ENCODE data around the gene ARID5A. TPM values are rescaled to one million over a fixed set of nuclear protein-coding genes. Genes with fewer than 3 reads are reported as not detected.
A peak's percentile ranks its signal among the peaks of the same experiment; 100 is the strongest.

ARID5A gene
- total RNA-seq, 2 experiments from 2014 or later = 47.2 to 50.5 TPM

GRCh38 chr2:96509847-96510230 lies 26.7 kb upstream of the ARID5A start:
- POLR2A ChIA-PET = interaction anchor here (0.6 kb wide), 1 partner anchor 190 kb away, joined by 3 read pairs; no protein-coding TSS in a partner anchor
- Mint-ChIP-seq H3K27ac (no peak overlapping the region), H3K9me3 (peaks cover 2% of the 10 kb centered on the region), H3K4me1 (peaks cover 26% of the 10 kb centered on the region), H3K4me3 (no peak overlapping the region), H3K27me3 (peaks cover 13% of the 10 kb centered on the region), H3K36me3 (ENCODE audit: low read depth) (no peaks in the 10 kb centered on the region)
- no peak for DNase-seq
- CTCF ChIA-PET = interaction anchor here (1.1 to 6.4 kb wide), 16 partner anchors 9 to 264 kb away, joined by 3 to 57 read pairs (median 4); partner anchors contain the start of gene NCAPH

- DNase-seq = no peak
These were observed 25.5 kb upstream of the ARID5A start for GRCh38 chr2:96510931-96511595.

GRCh38 chr2:96511851-96512250 lies 24.7 kb upstream of the ARID5A start:
- peaks cover 22% of the 10 kb centered on the region for H3K4me1 Mint-ChIP-seq
- CTCF ChIA-PET = interaction anchor here (6.4 kb wide), 1 partner anchor 105 kb away, joined by 57 read pairs; no protein-coding TSS in a partner anchor
- peaks cover 14% of the 10 kb centered on the region for H3K27me3 Mint-ChIP-seq
- no peak for DNase-seq
- no peak overlapping the region for H3K4me3 Mint-ChIP-seq
- H3K27ac Mint-ChIP-seq = no peak overlapping the region
- H3K9me3 Mint-ChIP-seq = peaks cover 14% of the 10 kb centered on the region
- POLR2A ChIA-PET = no interaction called here
- peaks cover 2% of the 10 kb centered on the region for H3K36me3 Mint-ChIP-seq (ENCODE audit: low read depth)

More at GRCh38 chr2:96510931-96511595, 25.5 kb upstream of the ARID5A start:
- ChIA-PET POLR2A (no interaction called here), CTCF (interaction anchor here (1.0 to 6.4 kb wide), 10 partner anchors 14 to 108 kb away, joined by 3 to 57 read pairs (median 6); no protein-coding TSS in a partner anchor)
- Mint-ChIP-seq H3K9me3 (peaks cover 10% of the 10 kb centered on the region), H3K4me1 (peaks cover 22% of the 10 kb centered on the region), H3K27me3 (peaks cover 14% of the 10 kb centered on the region), H3K4me3 (no peak overlapping the region), H3K36me3 (ENCODE audit: low read depth) (no peaks in the 10 kb centered on the region), H3K27ac (no peak overlapping the region)

GRCh38 chr2:96512341-96512740 lies 24.2 kb upstream of the ARID5A start:
- CTCF ChIA-PET = interaction anchor here (0.7 to 6.4 kb wide), 6 partner anchors 11 to 401 kb away, joined by 3 to 57 read pairs (median 4); no protein-coding TSS in a partner anchor
- Mint-ChIP-seq H3K27ac (no peak overlapping the region), H3K9me3 (peaks cover 19% of the 10 kb centered on the region), H3K36me3 (ENCODE audit: low read depth) (peaks cover 6% of the 10 kb centered on the region), H3K4me3 (no peak overlapping the region), H3K27me3 (peaks cover 14% of the 10 kb centered on the region), H3K4me1 (peaks cover 19% of the 10 kb centered on the region)
- DNase-seq = no peak
- POLR2A ChIA-PET = no interaction called here

GRCh38 chr2:96514521-96514920 lies 22.0 kb upstream of the ARID5A start:
- Mint-ChIP-seq H3K4me1 (peaks cover 2% of the 10 kb centered on the region), H3K4me3 (no peak overlapping the region), H3K36me3 (ENCODE audit: low read depth) (peaks cover 11% of the 10 kb centered on the region), H3K27me3 (peaks cover 14% of the 10 kb centered on the region), H3K27ac (no peak overlapping the region), H3K9me3 (peaks cover 30% of the 10 kb centered on the region)
- DNase-seq = no peak
- ChIA-PET CTCF (interaction anchor here (2.0 kb wide), 1 partner anchor 14 kb away, joined by 7 read pairs; no protein-coding TSS in a partner anchor), POLR2A (no interaction called here)

GRCh38 chr2:96517079-96517478 lies 19.5 kb upstream of the ARID5A start:
- peaks cover 11% of the 10 kb centered on the region for H3K36me3 Mint-ChIP-seq (ENCODE audit: low read depth)
- no peak overlapping the region for H3K4me3 Mint-ChIP-seq
- peaks cover 30% of the 10 kb centered on the region for H3K9me3 Mint-ChIP-seq
- ChIA-PET CTCF (interaction anchor here (0.8 to 3.1 kb wide), 2 partner anchors 9 to 37 kb away, joined by 3 to 11 read pairs; no protein-coding TSS in a partner anchor), POLR2A (no interaction called here)
- peaks cover 12% of the 10 kb centered on the region for H3K4me1 Mint-ChIP-seq
- H3K27me3 Mint-ChIP-seq = peaks cover 4% of the 10 kb centered on the region
- no peak overlapping the region for H3K27ac Mint-ChIP-seq
- no peak for DNase-seq

GRCh38 chr2:96520231-96520630 lies 16.3 kb upstream of the ARID5A start:
- Mint-ChIP-seq H3K4me1 (peaks cover 42% of the 10 kb centered on the region), H3K36me3 (ENCODE audit: low read depth) (peaks cover 11% of the 10 kb centered on the region), H3K9me3 (peaks cover 24% of the 10 kb centered on the region), H3K27me3 (no peaks in the 10 kb centered on the region), H3K27ac (no peak overlapping the region), H3K4me3 (no peak overlapping the region)
- no peak for DNase-seq
- CTCF ChIA-PET = interaction anchor here (1.0 to 1.8 kb wide), 2 partner anchors 19 to 113 kb away, joined by 3 to 5 read pairs; no protein-coding TSS in a partner anchor
- POLR2A ChIA-PET = interaction anchor here (0.7 kb wide), 1 partner anchor 76 kb away, joined by 7 read pairs; no protein-coding TSS in a partner anchor

- Mint-ChIP-seq H3K4me3 (no peak overlapping the region), H3K36me3 (ENCODE audit: low read depth) (peaks cover 11% of the 10 kb centered on the region), H3K27ac (no peak overlapping the region), H3K9me3 (peaks cover 23% of the 10 kb centered on the region), H3K27me3 (no peaks in the 10 kb centered on the region), H3K4me1 (peaks cover 47% of the 10 kb centered on the region)
- no peak for DNase-seq
- CTCF ChIA-PET = interaction anchor here (1.0 to 1.8 kb wide), 3 partner anchors 16 to 113 kb away, joined by 3 to 5 read pairs (median 5); partner anchors contain the start of gene ARID5A
- POLR2A ChIA-PET = no interaction called here
These were observed 15.9 kb upstream of the ARID5A start for GRCh38 chr2:96520697-96521096.

- Mint-ChIP-seq H3K9me3 (peaks cover 18% of the 10 kb centered on the region), H3K4me1 (peaks cover 52% of the 10 kb centered on the region), H3K27me3 (no peaks in the 10 kb centered on the region), H3K36me3 (ENCODE audit: low read depth) (peaks cover 11% of the 10 kb centered on the region), H3K4me3 (no peak overlapping the region), H3K27ac (no peak overlapping the region)
- POLR2A ChIA-PET = no interaction called here
- DNase-seq = no peak
- CTCF ChIA-PET = interaction anchor here (0.5 to 1.8 kb wide), 4 partner anchors 16 to 285 kb away, joined by 3 to 5 read pairs (median 4); partner anchors contain the start of gene ARID5A
These were observed 15.3 kb upstream of the ARID5A start for GRCh38 chr2:96521219-96521618.

- no peak overlapping the region for H3K4me3 Mint-ChIP-seq
- CTCF ChIA-PET = interaction anchor here (1.5 kb wide), 2 partner anchors 10 to 15 kb away, joined by 4 to 5 read pairs; partner anchors contain the start of gene ARID5A
- no peak overlapping the region for H3K27ac Mint-ChIP-seq
- POLR2A ChIA-PET = interaction anchor here (0.5 kb wide), 1 partner anchor 197 kb away, joined by 3 read pairs; the partner anchor contains the start of gene ITPRIPL1
- H3K4me1 Mint-ChIP-seq = peaks cover 60% of the 10 kb centered on the region
- no peak for DNase-seq
- H3K36me3 Mint-ChIP-seq (ENCODE audit: low read depth) = peaks cover 5% of the 10 kb centered on the region
- H3K27me3 Mint-ChIP-seq = no peaks in the 10 kb centered on the region
- H3K9me3 Mint-ChIP-seq = peaks cover 9% of the 10 kb centered on the region
These were observed 14.0 kb upstream of the ARID5A start for GRCh38 chr2:96522304-96523203.

- DNase-seq = no peak
- Mint-ChIP-seq H3K27ac (peak overlapping the region; percentile 54), H3K9me3 (no peaks in the 10 kb centered on the region), H3K36me3 (ENCODE audit: low read depth) (no peaks in the 10 kb centered on the region), H3K27me3 (no peaks in the 10 kb centered on the region), H3K4me3 (peak overlapping the region; percentile 25), H3K4me1 (peaks cover 73% of the 10 kb centered on the region)
- ChIA-PET POLR2A (no interaction called here), CTCF (interaction anchor here (1.5 to 2.4 kb wide), 2 partner anchors 11 to 14 kb away, joined by 4 to 9 read pairs; no protein-coding TSS in a partner anchor)
These were observed 12.7 kb upstream of the ARID5A start for GRCh38 chr2:96523659-96524481.
